Colonic mucosa (tissue), 4 donors: ENCODE results near the gene MOB3B. TPM values are rescaled to one million over a fixed set of nuclear protein-coding genes. Genes with fewer than 3 reads are reported as not detected.

Experiments
- DNase-seq: peaks from one replicate; pipeline ENCODE4 v3.0.0-alpha.2; 2020
- H3K27ac ChIP-seq: fragments of 200-600 bp; one replicate; pipeline ENCODE4 v1.8.0; 2021
- H3K27me3 ChIP-seq: fragments of 200-600 bp; one replicate; pipeline ENCODE4 v1.8.0; 2021
- H3K36me3 ChIP-seq: fragments of 200-600 bp; one replicate; pipeline ENCODE4 v1.8.0; 2021
- H3K4me1 ChIP-seq: fragments of 200-600 bp; one replicate; pipeline ENCODE4 v1.8.0; 2021; ENCODE audit warnings: mild to moderate bottlenecking
- H3K4me3 ChIP-seq: fragments of 200-600 bp; one replicate; pipeline ENCODE4 v1.8.0; 2021
- H3K9ac ChIP-seq, 2 donors: one replicate each; pipeline ENCODE4 v1.7.0; 2013; ENCODE audit warnings: control low read depth in 2 of 2, low read depth in 2 of 2, low read length in 2 of 2
- H3K9me3 ChIP-seq: fragments of 200-600 bp; one replicate; pipeline ENCODE4 v1.8.0; 2021
- intact Hi-C: fragments of 100-400 bp; cut with DNase I; formaldehyde crosslinking; loops from one replicate; pipeline ENCODE4 v1.14.1; 2022
- total RNA-seq, 2 donors: library from RNA; stranded (reverse); fragmentation: NEBNext Ultra II Directional in 1 of 2; extraction: Animal tissue kit (Norgen Biotek cat#: 25700) in 1 of 2; gene quantifications; one replicate each; pipeline ENCODE4 v1.2.1, GENCODE V29; 2021
- TF ChIP-seq, protein P1 (sequence below): fragments of 200-600 bp; IDR thresholded peaks from one replicate; pipeline ENCODE4 v1.8.0; 2022; ENCODE audit warnings: antibody characterized with exemption, mild to moderate bottlenecking
- donor health status: healthy.
- donor health status: DM: no; HTN: no; CAD: no.
- donor health status: DM: no; HTN: no; CAD: no.

Gene MOB3B
- total RNA-seq, 2 donors from 2014 or later = 35.8 to 39.6 TPM

DNA sequence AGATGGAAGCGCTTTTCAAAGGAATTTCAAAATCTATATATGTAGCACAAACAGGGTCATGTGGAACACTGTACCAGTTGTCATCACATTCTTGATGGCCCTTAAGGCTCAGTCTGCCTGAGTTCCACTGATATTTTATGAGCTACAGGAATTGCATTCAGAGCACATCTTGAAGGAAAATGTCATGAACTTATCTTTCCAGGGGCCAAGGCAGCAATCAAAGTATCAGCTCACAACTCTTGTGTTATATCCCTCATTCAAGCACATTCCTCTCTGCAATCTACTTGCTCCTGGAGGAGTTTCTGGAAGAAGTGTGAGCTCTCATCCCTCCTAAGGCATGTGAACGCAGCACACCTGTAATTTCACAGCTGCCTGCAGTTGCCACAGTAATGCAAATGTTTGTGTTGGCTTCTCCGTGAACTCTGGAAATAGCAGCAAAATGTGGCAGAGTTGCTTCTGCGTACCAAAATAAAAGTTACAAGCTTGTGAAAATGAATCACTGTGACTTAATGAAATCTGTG, 143.0 kb downstream of the MOB3B start:
- no peak overlapping the region for H3K4me3 ChIP-seq
- H3K27ac ChIP-seq = no peak overlapping the region
- H3K36me3 ChIP-seq = no peaks in the 10 kb centered on the region

DNA sequence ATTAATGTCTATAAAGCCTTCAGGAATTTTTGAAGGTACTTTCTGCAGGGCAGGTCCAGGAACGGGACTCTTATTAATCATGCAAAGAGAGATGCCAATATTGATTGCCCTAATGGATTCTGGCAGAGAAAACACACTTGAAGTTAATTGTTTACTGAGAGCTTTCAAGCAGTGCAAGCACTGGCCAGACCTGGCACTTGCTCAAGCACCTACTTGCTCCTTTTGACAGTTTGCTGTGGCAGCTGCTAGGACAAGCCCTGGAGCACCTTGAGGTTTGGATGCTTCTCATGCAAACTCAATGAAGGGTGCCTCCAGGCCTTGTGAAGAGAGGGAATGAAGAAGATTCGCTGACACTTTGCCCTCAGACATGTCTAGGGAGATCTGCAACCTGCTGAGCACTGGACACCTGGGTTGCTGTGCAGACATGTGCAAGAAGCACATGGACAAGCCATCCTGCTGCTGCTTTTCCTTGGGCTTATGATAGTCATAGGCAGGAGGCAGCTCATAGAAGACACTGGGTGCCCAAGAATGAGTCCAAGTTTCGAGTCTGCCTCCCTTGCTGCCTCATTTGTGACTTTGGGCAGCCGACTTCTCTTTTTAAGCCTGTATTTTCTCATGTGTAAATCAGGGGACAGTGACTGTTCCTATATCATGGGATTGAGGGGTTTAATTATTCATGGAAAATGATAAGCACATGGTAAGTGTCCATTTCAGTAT, 143.8 kb downstream of the MOB3B start:
- Histone ChIP-seq H3K27ac (no peak overlapping the region), H3K36me3 (no peaks in the 10 kb centered on the region), H3K9ac (no peak overlapping the region), H3K4me3 (no peak overlapping the region), H3K27me3 (no peaks in the 10 kb centered on the region), H3K4me1 (no peaks in the 10 kb centered on the region), H3K9me3 (no peaks in the 10 kb centered on the region)
- intact Hi-C loops = no loop called here
- TF ChIP-seq, protein P1, sequence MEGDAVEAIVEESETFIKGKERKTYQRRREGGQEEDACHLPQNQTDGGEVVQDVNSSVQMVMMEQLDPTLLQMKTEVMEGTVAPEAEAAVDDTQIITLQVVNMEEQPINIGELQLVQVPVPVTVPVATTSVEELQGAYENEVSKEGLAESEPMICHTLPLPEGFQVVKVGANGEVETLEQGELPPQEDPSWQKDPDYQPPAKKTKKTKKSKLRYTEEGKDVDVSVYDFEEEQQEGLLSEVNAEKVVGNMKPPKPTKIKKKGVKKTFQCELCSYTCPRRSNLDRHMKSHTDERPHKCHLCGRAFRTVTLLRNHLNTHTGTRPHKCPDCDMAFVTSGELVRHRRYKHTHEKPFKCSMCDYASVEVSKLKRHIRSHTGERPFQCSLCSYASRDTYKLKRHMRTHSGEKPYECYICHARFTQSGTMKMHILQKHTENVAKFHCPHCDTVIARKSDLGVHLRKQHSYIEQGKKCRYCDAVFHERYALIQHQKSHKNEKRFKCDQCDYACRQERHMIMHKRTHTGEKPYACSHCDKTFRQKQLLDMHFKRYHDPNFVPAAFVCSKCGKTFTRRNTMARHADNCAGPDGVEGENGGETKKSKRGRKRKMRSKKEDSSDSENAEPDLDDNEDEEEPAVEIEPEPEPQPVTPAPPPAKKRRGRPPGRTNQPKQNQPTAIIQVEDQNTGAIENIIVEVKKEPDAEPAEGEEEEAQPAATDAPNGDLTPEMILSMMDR = no peak
- DNase-seq = no peak

More for the DNA sequence above, 143.0 kb downstream of the MOB3B start:
- TF ChIP-seq, protein P1 = no peak
- intact Hi-C loops = no loop called here
- no peak for DNase-seq
- H3K9ac ChIP-seq = peak overlapping the region in 1 of 2 donors; percentile 21
- no peaks in the 10 kb centered on the region for H3K27me3 ChIP-seq
- H3K9me3 ChIP-seq = no peaks in the 10 kb centered on the region
- no peaks in the 10 kb centered on the region for H3K4me1 ChIP-seq

GRCh38 chr9:27384262-27385014, 145.2 kb downstream of the MOB3B start:
- intact Hi-C loops = no loop called here
- DNase-seq = no peak
- H3K4me1 ChIP-seq = no peaks in the 10 kb centered on the region
- H3K36me3 ChIP-seq = no peaks in the 10 kb centered on the region
- H3K9me3 ChIP-seq = no peaks in the 10 kb centered on the region
- H3K27ac ChIP-seq = peak overlapping the region; percentile 74
- H3K9ac ChIP-seq = no peak overlapping the region
- H3K4me3 ChIP-seq = no peak overlapping the region
- H3K27me3 ChIP-seq = no peaks in the 10 kb centered on the region
- TF ChIP-seq, protein P1 = no peak

DNA sequence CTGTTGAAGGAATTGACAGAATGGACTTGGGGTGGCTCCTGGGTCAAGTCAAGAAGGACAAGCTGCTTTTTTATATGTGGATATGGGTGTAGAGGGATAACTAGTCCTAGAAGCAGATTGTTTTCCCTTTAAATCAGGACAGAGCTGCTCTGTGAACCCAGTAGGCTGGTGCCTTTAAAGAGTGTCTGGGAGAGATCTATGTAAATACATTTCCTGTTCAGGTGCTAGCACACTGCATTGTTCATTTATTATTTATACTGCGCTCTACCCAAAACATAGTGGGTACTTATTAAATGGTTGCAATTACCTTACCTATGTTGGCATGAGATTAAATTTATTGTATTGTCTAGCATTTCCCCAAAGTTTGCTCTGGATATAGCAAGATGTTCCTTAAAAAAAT, 146.1 kb downstream of the MOB3B start:
- intact Hi-C loops = no loop called here
- Histone ChIP-seq H3K36me3 (no peaks in the 10 kb centered on the region), H3K27ac (peak overlapping the region; percentile 74), H3K9ac (no peak overlapping the region), H3K27me3 (no peaks in the 10 kb centered on the region), H3K4me1 (no peaks in the 10 kb centered on the region), H3K9me3 (no peaks in the 10 kb centered on the region), H3K4me3 (no peak overlapping the region)
- TF ChIP-seq, protein P1 = no peak
- no peak for DNase-seq

DNA sequence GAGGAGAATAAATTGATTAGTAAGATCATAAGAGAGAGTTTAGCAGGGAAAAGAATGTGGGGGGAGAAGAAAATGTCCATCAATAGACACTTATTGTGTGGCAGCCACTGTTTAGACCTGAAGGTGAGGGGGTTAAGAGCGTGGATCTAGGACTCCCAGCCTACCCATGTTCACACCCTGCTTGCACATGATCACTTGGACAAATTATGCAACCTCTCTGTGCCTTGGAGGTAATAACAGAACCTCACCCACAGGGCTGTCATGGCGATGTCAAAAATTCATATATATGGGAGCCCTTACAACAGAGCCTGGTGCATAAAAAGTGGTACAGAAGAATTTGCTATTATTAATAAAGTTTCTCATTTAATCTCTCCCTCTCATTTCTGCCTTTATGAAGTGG, 146.6 kb downstream of the MOB3B start:
- peak overlapping the region in 1 of 2 donors; percentile 9 for H3K9ac ChIP-seq
- no peaks in the 10 kb centered on the region for H3K36me3 ChIP-seq
- TF ChIP-seq, protein P1 = no peak
- intact Hi-C loops = no loop called here
- H3K27ac ChIP-seq = peak overlapping the region; percentile 74
- no peak for DNase-seq
- H3K9me3 ChIP-seq = no peaks in the 10 kb centered on the region
- H3K4me3 ChIP-seq = no peak overlapping the region
- no peaks in the 10 kb centered on the region for H3K4me1 ChIP-seq
- H3K27me3 ChIP-seq = no peaks in the 10 kb centered on the region
